HepG2 (cell line): ENCODE results near the gene LUZP2. TPM values are rescaled to one million over a fixed set of nuclear protein-coding genes. Genes with fewer than 3 reads are reported as not detected.

Source experiments
- ATAC-seq: fragments of 200-7000 bp; cut with Tn5 transposase; 3 replicates; pipeline ENCODE4 v1.9.1; 2020; ENCODE audit warnings: mild to moderate bottlenecking, moderate library complexity
- BruUV-seq: library from RNA; stranded (reverse); fragments of 400-500 nt; replicated peaks from 2 replicates; lab custom pipeline; 2021; lab: Mats Ljungman, UMichigan
- CTCF ChIA-PET: fragments of 300-600 bp; formaldehyde crosslinking; extraction: SDS; loops from one replicate; lab custom pipeline; 2021; ENCODE audit warnings: low total read pairs, inconsistent platforms, low intra/inter-chr PET ratio; lab: Yijun Ruan, JAX
- POLR2A ChIA-PET: fragments of 350-600 bp; sonication (Branson Sonifier 250); formaldehyde crosslinking; loops from one replicate; lab custom pipeline; 2020; ENCODE audit warnings: antibody characterized with exemption, inconsistent platforms; lab: Yijun Ruan, JAX
- DNase-seq: peaks from one replicate; pipeline ENCODE4 v3.0.0-alpha.2; 2015; ENCODE audit warnings: low spot score
- FAIRE-seq: peaks from 3 replicates; lab custom pipeline; 2011; peaks lifted over from hg19 to GRCh38; lab: Jason Lieb, UNC
- H2AFZ ChIP-seq: one replicate; pipeline ENCODE4 v1.6.1; 2011; ENCODE audit warnings: low read length, inconsistent platforms
- H3K27ac ChIP-seq: fragments of 300-600 bp; 3 replicates; pipeline ENCODE4 v1.8.0; 2011; ENCODE audit warnings: mixed run types, mild to moderate bottlenecking, mixed read lengths, low read length, inconsistent platforms; ENCODE audit not compliant: insufficient read depth; ENCODE audit errors: extremely low read length
- H3K27me3 ChIP-seq, 2 experiments: fragments of 200-600 bp in 1 of 2; 2 replicates in 1 of 2; 3 replicates in 1 of 2; pipeline versions ENCODE4 v1.6.0 to v1.8.0; 2011; ENCODE audit warnings: low read length in 2 of 2, mild to moderate bottlenecking in 2 of 2, moderate library complexity in 2 of 2, inconsistent platforms in 1 of 2; ENCODE audit not compliant: insufficient read depth in 2 of 2, control insufficient read depth in 1 of 2
- H3K36me3 ChIP-seq, 2 experiments: fragments of 200-600 bp in 1 of 2; replicated peaks in 1 of 2; 2 replicates in 1 of 2; 3 replicates in 1 of 2; pipeline versions ENCODE4 v1.5.1 to v1.8.0; 2011; ENCODE audit warnings: low read length in 2 of 2, inconsistent platforms in 1 of 2; ENCODE audit not compliant: insufficient read depth in 2 of 2, control insufficient read depth in 1 of 2
- H3K4me1 ChIP-seq: 2 replicates; pipeline ENCODE4 v1.5.1; 2012; ENCODE audit warnings: low read length, inconsistent platforms; ENCODE audit not compliant: insufficient read depth
- H3K4me2 ChIP-seq: 2 replicates; pipeline ENCODE4 v1.6.0; 2011; ENCODE audit warnings: low read depth, low read length, inconsistent platforms
- H3K4me3 ChIP-seq, 3 experiments: fragments of 200-600 bp in 1 of 3; sonication (generic), shearing (Covaris generic) in 1 of 3; replicated peaks in 1 of 3; 2 replicates each; pipeline ENCODE4 v1.5.1; 2011 to 2016; ENCODE audit warnings: low read length in 3 of 3, inconsistent platforms in 2 of 3, low read depth in 2 of 3, mild to moderate bottlenecking in 2 of 3, control low read depth in 1 of 3, mixed read lengths in 1 of 3; ENCODE audit not compliant: insufficient read depth in 1 of 3
- H3K79me2 ChIP-seq: one replicate; pipeline ENCODE4 v1.6.1; 2011; ENCODE audit warnings: low read length, inconsistent platforms; ENCODE audit not compliant: insufficient read depth
- H3K9ac ChIP-seq: 2 replicates; pipeline ENCODE4 v1.6.0; 2011; ENCODE audit warnings: mild to moderate bottlenecking, low read depth, low read length, inconsistent platforms; ENCODE audit not compliant: insufficient read depth
- H3K9me3 ChIP-seq: 2 replicates; pipeline ENCODE4 v1.5.1; 2012; ENCODE audit warnings: mild to moderate bottlenecking, low read length
- H4K20me1 ChIP-seq: 2 replicates; pipeline ENCODE4 v1.6.0; 2011; ENCODE audit warnings: inconsistent platforms, mild to moderate bottlenecking, low read length, moderate library complexity; ENCODE audit not compliant: insufficient read depth
- ARNTL ChIP-seq: sonication (generic); formaldehyde crosslinking; IDR thresholded peaks from 2 replicates; pipeline ENCODE4 v1.4.0; 2020; ENCODE audit warnings: mild to moderate bottlenecking, missing genetic modification reagents
- FOSL2 ChIP-seq: sonication (generic); formaldehyde crosslinking; IDR thresholded peaks from 2 replicates; pipeline ENCODE4 v1.4.0; 2020; ENCODE audit warnings: missing genetic modification reagents
- FOXM1 ChIP-seq: sonication (generic); formaldehyde crosslinking; IDR thresholded peaks from 2 replicates; pipeline ENCODE4 v1.5.0; 2020; ENCODE audit warnings: missing genetic modification reagents
- MAFF ChIP-seq: IDR thresholded peaks from 2 replicates; pipeline ENCODE4 v1.6.1; 2011; ENCODE audit warnings: low read depth, low read length, improper control_type of control experiment
- MAFK ChIP-seq, 2 experiments: IDR thresholded peaks in 1 of 2; conservative IDR thresholded peaks in 1 of 2; 2 replicates each; pipeline ENCODE4 v1.6.1; 2011; ENCODE audit warnings: improper control_type of control experiment in 2 of 2, low read length in 2 of 2
- TBX2 ChIP-seq: sonication (generic); formaldehyde crosslinking; IDR thresholded peaks from 2 replicates; pipeline ENCODE4 v1.5.0; 2020; ENCODE audit warnings: missing genetic modification reagents, mild to moderate bottlenecking, borderline replicate concordance
- YY1 ChIP-seq: IDR thresholded peaks from 2 replicates; pipeline ENCODE4 v1.6.1; 2011; ENCODE audit warnings: low read length, low read depth, moderate library complexity, mild to moderate bottlenecking; ENCODE audit not compliant: insufficient read depth, insufficient replicate concordance
- ZMYM2 ChIP-seq: sonication (generic); formaldehyde crosslinking; IDR thresholded peaks from 2 replicates; pipeline ENCODE4 v1.8.0; 2022; ENCODE audit warnings: mild to moderate bottlenecking, missing genetic modification reagents
- WGBS: methylation state at CpG from one replicate; pipeline ENCODE4 v1.1.6; 2017; ENCODE audit warnings: low lambda C conversion rate; 5-methylcytosine and 5-hydroxymethylcytosine counted together
- in situ Hi-C: cut with HindIII; loops from 2 replicates; pipeline ENCODE4 v1.10.0; 2017; ENCODE audit warnings: low pct_unique_long_range_greater_than_20kb; ENCODE audit not compliant: extremely low pct_ligation_motif_present
- intact Hi-C: fragments of 100-400 bp; cut with micrococcal nuclease; formaldehyde crosslinking; loops from one replicate; pipeline ENCODE4 v1.10.0; 2022; ENCODE audit not compliant: unreplicated experiment
- polyA plus RNA-seq, 8 experiments: library from polyadenylated mRNA; depleted of rRNA in 3 of 8; stranded (reverse) in 7 of 8; unstranded in 1 of 8; fragments of >200 nt; fragmentation: Illumina TruSeq in 4 of 8; extraction: Trizol in 4 of 8; gene quantifications; 2 replicates each; pipeline versions ENCODE4 v1.2.1 to v1.2.3, GENCODE V29; 2011 to 2016; ENCODE audit warnings: low read depth in 4 of 8, missing spikeins in 1 of 8, mixed read lengths in 1 of 8; ENCODE audit not compliant: insufficient read depth in 1 of 8
- total RNA-seq, 5 experiments: library from RNA; depleted of rRNA; stranded (reverse); fragments of >200 nt; fragmentation: Illumina TruSeq; extraction: Trizol; gene quantifications; 2 replicates each; pipeline ENCODE4 v1.2.3, GENCODE V29; 2016; ENCODE audit warnings: low read depth in 1 of 5
- TF ChIP-seq, protein P1 (sequence below): sonication (generic); formaldehyde crosslinking; conservative IDR thresholded peaks from 2 replicates; pipeline ENCODE4 v1.4.0; 2020; ENCODE audit warnings: missing genetic modification reagents
- TF ChIP-seq, protein P2 (sequence below): IDR thresholded peaks from 2 replicates; pipeline ENCODE4 v1.6.1; 2018; ENCODE audit warnings: missing genetic modification reagents

LUZP2 gene
- total and polyA plus RNA-seq, 2 of the 13 experiments (the other 11 are each of a cell fraction or from before 2014, with no cell fraction given), result not detected

DNA sequence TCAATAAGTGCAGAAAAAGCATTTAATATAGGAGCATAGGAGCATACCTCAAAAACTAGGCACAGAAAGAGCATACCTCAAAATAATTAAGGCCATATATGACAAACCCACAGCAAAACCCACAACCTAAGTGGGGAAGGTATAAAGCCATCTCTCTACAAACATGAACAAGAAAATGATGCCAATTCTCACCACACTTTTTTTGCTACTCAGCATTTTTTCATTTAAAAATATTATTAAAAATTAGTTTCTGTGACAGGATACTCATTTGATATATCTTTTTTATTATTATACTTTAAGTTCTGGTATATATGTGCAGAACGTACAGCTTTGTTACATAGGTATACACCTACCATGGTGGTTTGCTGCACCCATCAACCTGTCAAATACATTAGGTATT, 352.0 kb downstream of the LUZP2 start:
- intact Hi-C loops, result no loop called here
- TF ChIP-seq MAFK (conservative IDR thresholded peaks at IDR 0.05 in 1 of 2, IDR thresholded peaks at IDR 0.05 in 1 of 2; ENCODE audit: low read length in 2 of 2), result peak in 1 of 2 experiments; percentile 79; a peak in 3 of 4 replicates
- peak; percentile 47; the same call in 1 of the 2 replicates for TF ChIP-seq MAFF
- no peak for TF ChIP-seq YY1
- 3% methylated on average over 1 of the region's 1 CpG for WGBS
- DNase-seq (no peak), FAIRE-seq (no peak), ATAC-seq (no peak)
- H3K9ac ChIP-seq, result no peak overlapping the region
- ChIA-PET CTCF (no interaction called here), POLR2A (no interaction called here)
- H4K20me1 ChIP-seq, result no peaks in the 10 kb centered on the region
- no peak overlapping the region for H3K4me2 ChIP-seq
- no TSS peak for BruUV-seq
- no peaks in the 10 kb centered on the region for H3K79me2 ChIP-seq
- no peaks in the 10 kb centered on the region for H3K4me1 ChIP-seq
- in situ Hi-C loops, result no loop called here
- H3K27me3 ChIP-seq, result no peaks in the 10 kb centered on the region
- no peak overlapping the region for H2AFZ ChIP-seq
- no peak overlapping the region for H3K27ac ChIP-seq
- peaks cover 13% of the 10 kb centered on the region; the same call in 1 of the 2 replicates for H3K9me3 ChIP-seq
- no peaks in the 10 kb centered on the region for H3K36me3 ChIP-seq
- no peak overlapping the region for H3K4me3 ChIP-seq

DNA sequence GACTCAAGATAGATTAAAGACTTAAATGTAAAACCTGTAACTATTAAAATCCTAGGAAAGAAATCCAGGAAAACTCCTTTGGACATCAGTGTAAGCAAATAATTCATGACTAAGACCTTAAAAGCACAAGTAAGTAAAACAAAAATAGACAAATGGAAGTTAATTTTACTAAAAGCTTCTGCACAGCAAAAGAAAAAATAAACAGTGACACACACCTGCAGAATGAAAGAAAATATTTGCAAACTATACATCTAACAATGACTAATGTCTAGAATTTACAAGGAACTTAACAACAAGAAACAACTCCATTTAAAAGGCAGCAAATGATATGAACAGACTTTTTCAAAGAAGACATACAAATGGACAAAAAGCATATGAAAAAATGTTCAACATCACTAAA, 359.1 kb downstream of the LUZP2 start:
- DNase-seq (no peak), FAIRE-seq (no peak), ATAC-seq (no peak)
- no peaks in the 10 kb centered on the region for H3K27me3 ChIP-seq
- H3K79me2 ChIP-seq, result no peaks in the 10 kb centered on the region
- TF ChIP-seq, protein P1, sequence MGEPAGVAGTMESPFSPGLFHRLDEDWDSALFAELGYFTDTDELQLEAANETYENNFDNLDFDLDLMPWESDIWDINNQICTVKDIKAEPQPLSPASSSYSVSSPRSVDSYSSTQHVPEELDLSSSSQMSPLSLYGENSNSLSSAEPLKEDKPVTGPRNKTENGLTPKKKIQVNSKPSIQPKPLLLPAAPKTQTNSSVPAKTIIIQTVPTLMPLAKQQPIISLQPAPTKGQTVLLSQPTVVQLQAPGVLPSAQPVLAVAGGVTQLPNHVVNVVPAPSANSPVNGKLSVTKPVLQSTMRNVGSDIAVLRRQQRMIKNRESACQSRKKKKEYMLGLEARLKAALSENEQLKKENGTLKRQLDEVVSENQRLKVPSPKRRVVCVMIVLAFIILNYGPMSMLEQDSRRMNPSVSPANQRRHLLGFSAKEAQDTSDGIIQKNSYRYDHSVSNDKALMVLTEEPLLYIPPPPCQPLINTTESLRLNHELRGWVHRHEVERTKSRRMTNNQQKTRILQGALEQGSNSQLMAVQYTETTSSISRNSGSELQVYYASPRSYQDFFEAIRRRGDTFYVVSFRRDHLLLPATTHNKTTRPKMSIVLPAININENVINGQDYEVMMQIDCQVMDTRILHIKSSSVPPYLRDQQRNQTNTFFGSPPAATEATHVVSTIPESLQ (CRISPR knock-in tag), result no peak
- TF ChIP-seq FOXM1 (CRISPR knock-in tag) (no peak), ARNTL (CRISPR knock-in tag) (no peak), ZMYM2 (CRISPR knock-in tag) (no peak), FOSL2 (CRISPR knock-in tag) (no peak), TBX2 (CRISPR knock-in tag) (no peak)
- TF ChIP-seq, protein P2, sequence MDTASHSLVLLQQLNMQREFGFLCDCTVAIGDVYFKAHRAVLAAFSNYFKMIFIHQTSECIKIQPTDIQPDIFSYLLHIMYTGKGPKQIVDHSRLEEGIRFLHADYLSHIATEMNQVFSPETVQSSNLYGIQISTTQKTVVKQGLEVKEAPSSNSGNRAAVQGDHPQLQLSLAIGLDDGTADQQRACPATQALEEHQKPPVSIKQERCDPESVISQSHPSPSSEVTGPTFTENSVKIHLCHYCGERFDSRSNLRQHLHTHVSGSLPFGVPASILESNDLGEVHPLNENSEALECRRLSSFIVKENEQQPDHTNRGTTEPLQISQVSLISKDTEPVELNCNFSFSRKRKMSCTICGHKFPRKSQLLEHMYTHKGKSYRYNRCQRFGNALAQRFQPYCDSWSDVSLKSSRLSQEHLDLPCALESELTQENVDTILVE (CRISPR knock-in tag), result no peak
- in situ Hi-C loops (no loop called here), intact Hi-C loops (loop anchor here (5.0 kb wide), 1 partner anchor 1036 kb away; no protein-coding TSS in a partner anchor)
- no peak overlapping the region for H2AFZ ChIP-seq
- no peak overlapping the region for H3K4me3 ChIP-seq
- no peaks in the 10 kb centered on the region for H3K4me1 ChIP-seq
- BruUV-seq, result no TSS peak
- peaks cover 31% of the 10 kb centered on the region for H3K9me3 ChIP-seq
- no peak overlapping the region for H3K9ac ChIP-seq
- ChIA-PET CTCF (no interaction called here), POLR2A (no interaction called here)
- H3K27ac ChIP-seq, result no peak overlapping the region
- no peaks in the 10 kb centered on the region for H4K20me1 ChIP-seq
- H3K36me3 ChIP-seq, result no peaks in the 10 kb centered on the region
- no peak overlapping the region for H3K4me2 ChIP-seq
